ENCODE measurements around the gene KIFC1. TPM values are rescaled to one million over a fixed set of nuclear protein-coding genes. Genes with fewer than 3 reads are reported as not detected.

KIFC1 gene
- total and polyA plus RNA-seq, 9 of the 15 experiments (the other 6 are each of a cell fraction or from before 2014, with no cell fraction given), result 1.3 to 95.2 (median 76.9) TPM

DNA sequence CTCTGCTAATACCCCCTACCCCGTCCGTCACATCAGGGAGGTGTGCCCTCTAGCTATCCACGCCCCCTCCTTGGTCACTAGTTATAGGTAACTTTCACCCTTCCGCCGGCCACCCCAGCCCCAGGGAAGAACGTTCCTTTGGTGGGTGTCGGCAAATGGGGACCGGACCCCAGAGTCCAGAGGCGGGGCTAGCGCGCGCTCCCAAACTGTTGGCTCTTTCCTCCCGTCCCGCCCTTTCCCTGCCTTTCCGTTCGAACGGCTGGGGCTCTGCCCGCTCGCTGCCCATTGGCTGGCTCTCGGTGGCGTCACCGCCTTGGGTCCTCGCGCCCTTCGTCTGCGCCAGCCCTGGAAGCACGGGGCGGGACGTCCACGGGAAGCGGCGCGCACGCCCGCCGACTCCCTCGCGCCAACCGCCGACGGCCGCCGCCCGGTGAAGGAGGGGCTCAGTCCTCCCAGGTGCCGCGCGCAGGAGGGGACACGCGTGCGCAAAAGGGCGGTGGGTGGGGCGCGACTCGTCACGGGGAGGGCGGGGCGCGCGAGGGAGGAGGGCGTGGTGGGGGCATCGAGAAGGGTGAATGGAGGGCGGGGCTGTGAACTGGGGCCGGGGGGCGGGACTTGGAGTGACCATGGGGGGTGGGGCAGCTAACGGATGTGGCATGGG lies 18.6 kb downstream of the KIFC1 start (continued):
- TF ChIP-seq, protein P1, sequence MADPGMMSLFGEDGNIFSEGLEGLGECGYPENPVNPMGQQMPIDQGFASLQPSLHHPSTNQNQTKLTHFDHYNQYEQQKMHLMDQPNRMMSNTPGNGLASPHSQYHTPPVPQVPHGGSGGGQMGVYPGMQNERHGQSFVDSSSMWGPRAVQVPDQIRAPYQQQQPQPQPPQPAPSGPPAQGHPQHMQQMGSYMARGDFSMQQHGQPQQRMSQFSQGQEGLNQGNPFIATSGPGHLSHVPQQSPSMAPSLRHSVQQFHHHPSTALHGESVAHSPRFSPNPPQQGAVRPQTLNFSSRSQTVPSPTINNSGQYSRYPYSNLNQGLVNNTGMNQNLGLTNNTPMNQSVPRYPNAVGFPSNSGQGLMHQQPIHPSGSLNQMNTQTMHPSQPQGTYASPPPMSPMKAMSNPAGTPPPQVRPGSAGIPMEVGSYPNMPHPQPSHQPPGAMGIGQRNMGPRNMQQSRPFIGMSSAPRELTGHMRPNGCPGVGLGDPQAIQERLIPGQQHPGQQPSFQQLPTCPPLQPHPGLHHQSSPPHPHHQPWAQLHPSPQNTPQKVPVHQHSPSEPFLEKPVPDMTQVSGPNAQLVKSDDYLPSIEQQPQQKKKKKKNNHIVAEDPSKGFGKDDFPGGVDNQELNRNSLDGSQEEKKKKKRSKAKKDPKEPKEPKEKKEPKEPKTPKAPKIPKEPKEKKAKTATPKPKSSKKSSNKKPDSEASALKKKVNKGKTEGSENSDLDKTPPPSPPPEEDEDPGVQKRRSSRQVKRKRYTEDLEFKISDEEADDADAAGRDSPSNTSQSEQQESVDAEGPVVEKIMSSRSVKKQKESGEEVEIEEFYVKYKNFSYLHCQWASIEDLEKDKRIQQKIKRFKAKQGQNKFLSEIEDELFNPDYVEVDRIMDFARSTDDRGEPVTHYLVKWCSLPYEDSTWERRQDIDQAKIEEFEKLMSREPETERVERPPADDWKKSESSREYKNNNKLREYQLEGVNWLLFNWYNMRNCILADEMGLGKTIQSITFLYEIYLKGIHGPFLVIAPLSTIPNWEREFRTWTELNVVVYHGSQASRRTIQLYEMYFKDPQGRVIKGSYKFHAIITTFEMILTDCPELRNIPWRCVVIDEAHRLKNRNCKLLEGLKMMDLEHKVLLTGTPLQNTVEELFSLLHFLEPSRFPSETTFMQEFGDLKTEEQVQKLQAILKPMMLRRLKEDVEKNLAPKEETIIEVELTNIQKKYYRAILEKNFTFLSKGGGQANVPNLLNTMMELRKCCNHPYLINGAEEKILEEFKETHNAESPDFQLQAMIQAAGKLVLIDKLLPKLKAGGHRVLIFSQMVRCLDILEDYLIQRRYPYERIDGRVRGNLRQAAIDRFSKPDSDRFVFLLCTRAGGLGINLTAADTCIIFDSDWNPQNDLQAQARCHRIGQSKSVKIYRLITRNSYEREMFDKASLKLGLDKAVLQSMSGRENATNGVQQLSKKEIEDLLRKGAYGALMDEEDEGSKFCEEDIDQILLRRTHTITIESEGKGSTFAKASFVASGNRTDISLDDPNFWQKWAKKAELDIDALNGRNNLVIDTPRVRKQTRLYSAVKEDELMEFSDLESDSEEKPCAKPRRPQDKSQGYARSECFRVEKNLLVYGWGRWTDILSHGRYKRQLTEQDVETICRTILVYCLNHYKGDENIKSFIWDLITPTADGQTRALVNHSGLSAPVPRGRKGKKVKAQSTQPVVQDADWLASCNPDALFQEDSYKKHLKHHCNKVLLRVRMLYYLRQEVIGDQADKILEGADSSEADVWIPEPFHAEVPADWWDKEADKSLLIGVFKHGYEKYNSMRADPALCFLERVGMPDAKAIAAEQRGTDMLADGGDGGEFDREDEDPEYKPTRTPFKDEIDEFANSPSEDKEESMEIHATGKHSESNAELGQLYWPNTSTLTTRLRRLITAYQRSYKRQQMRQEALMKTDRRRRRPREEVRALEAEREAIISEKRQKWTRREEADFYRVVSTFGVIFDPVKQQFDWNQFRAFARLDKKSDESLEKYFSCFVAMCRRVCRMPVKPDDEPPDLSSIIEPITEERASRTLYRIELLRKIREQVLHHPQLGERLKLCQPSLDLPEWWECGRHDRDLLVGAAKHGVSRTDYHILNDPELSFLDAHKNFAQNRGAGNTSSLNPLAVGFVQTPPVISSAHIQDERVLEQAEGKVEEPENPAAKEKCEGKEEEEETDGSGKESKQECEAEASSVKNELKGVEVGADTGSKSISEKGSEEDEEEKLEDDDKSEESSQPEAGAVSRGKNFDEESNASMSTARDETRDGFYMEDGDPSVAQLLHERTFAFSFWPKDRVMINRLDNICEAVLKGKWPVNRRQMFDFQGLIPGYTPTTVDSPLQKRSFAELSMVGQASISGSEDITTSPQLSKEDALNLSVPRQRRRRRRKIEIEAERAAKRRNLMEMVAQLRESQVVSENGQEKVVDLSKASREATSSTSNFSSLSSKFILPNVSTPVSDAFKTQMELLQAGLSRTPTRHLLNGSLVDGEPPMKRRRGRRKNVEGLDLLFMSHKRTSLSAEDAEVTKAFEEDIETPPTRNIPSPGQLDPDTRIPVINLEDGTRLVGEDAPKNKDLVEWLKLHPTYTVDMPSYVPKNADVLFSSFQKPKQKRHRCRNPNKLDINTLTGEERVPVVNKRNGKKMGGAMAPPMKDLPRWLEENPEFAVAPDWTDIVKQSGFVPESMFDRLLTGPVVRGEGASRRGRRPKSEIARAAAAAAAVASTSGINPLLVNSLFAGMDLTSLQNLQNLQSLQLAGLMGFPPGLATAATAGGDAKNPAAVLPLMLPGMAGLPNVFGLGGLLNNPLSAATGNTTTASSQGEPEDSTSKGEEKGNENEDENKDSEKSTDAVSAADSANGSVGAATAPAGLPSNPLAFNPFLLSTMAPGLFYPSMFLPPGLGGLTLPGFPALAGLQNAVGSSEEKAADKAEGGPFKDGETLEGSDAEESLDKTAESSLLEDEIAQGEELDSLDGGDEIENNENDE (IDR thresholded peaks at IDR 0.05; ENCODE audit: low read depth, low read length), result no peak
- TF ChIP-seq LARP7 (IDR thresholded peaks at IDR 0.05) (no peak), GATAD2B (IDR thresholded peaks at IDR 0.05; ENCODE audit: borderline replicate concordance) (no peak), NR2F6 (CRISPR knock-in tag; IDR thresholded peaks at IDR 0.05) (0 out of 2 replicates have a peak, but pooled peaks have one; percentile 38), KLF16 (IDR thresholded peaks at IDR 0.05) (no peak), CREB1 (IDR thresholded peaks at IDR 0.05) (peak; percentile 98), CREB1 (CRISPR knock-in tag; IDR thresholded peaks at IDR 0.05) (peak; percentile 97), JUNB (CRISPR knock-in tag; conservative IDR thresholded peaks at IDR 0.05) (no peak; the same call in 1 of the 2 replicates), ZNF133 (CRISPR knock-in tag; IDR thresholded peaks at IDR 0.05) (no peak), GATAD2A (IDR thresholded peaks at IDR 0.05) (no peak)
- TF ChIP-seq, protein P2, sequence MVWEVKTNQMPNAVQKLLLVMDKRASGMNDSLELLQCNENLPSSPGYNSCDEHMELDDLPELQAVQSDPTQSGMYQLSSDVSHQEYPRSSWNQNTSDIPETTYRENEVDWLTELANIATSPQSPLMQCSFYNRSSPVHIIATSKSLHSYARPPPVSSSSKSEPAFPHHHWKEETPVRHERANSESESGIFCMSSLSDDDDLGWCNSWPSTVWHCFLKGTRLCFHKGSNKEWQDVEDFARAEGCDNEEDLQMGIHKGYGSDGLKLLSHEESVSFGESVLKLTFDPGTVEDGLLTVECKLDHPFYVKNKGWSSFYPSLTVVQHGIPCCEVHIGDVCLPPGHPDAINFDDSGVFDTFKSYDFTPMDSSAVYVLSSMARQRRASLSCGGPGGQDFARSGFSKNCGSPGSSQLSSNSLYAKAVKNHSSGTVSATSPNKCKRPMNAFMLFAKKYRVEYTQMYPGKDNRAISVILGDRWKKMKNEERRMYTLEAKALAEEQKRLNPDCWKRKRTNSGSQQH (CRISPR knock-in tag; IDR thresholded peaks at IDR 0.05), result peak; percentile 66; the same call in 1 of the 2 replicates
- TF ChIP-seq, protein P3, sequence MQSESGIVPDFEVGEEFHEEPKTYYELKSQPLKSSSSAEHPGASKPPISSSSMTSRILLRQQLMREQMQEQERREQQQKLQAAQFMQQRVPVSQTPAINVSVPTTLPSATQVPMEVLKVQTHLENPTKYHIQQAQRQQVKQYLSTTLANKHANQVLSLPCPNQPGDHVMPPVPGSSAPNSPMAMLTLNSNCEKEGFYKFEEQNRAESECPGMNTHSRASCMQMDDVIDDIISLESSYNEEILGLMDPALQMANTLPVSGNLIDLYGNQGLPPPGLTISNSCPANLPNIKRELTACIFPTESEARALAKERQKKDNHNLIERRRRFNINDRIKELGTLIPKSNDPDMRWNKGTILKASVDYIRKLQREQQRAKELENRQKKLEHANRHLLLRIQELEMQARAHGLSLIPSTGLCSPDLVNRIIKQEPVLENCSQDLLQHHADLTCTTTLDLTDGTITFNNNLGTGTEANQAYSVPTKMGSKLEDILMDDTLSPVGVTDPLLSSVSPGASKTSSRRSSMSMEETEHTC (IDR thresholded peaks at IDR 0.05), result no peak; the same call in 1 of the 2 replicates
- TF ChIP-seq, protein P4, sequence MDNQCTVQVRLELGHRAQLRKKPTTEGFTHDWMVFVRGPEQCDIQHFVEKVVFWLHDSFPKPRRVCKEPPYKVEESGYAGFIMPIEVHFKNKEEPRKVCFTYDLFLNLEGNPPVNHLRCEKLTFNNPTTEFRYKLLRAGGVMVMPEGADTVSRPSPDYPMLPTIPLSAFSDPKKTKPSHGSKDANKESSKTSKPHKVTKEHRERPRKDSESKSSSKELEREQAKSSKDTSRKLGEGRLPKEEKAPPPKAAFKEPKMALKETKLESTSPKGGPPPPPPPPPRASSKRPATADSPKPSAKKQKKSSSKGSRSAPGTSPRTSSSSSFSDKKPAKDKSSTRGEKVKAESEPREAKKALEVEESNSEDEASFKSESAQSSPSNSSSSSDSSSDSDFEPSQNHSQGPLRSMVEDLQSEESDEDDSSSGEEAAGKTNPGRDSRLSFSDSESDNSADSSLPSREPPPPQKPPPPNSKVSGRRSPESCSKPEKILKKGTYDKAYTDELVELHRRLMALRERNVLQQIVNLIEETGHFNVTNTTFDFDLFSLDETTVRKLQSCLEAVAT (IDR thresholded peaks at IDR 0.05), result 0 out of 4 replicates have a peak, but pooled peaks of 1 of the 2 experiments have one; percentile 21
